ENCODE measurements around the gene UFD1.
A peak's percentile ranks its signal among the peaks of the same experiment; 100 is the strongest.
"Not testable (repeated sequence)": the region's sequence is repeated elsewhere in the genome, so short reads cannot be mapped to it uniquely, and the experiment has no call there.

UFD1 gene

GRCh38 chr22:19447330-19448075, 31.5 kb downstream of the UFD1 start, which contains the start of gene C22orf39:
TSS of gene C22orf39 (minus strand) at chr22:19447711. CDS start at chr22:19447688, 23 bp downstream.
- peak; percentile 76 to 88 for DNase-seq

DNA sequence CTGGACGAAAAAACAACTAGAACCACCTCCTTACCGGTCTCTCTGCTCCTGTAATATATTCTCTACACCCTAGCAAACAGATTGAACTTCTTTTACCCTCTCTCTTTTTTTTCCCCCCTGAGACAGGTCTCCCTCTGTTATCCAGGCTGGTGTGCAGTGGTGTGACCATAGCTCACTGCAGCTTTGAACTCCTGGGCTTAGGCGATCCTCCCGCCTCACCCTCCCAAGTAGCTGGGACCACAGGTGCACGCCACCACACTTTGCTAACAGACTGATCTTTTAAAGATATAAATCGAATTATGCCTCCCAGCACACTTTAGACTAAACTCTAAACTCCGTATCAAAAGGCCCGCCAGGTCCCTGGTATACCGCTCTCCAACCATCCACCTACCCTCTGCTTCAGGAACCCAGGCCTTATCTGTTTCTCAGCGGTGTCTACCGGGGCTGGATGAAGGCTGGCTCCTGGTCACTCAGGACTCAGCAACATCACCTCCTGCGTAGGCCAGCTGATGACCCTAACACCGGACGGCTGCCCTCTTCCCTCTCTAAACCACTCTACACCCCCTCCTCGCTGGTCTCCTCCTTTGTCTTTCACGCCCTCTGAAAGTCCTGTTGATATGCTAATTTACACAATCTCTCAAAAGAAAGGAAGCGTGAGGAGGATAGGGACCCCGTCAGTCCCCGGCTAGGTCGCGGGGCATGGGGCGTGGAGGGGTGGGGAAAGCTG, 32.2 kb downstream of the UFD1 start:
- no peak for DNase-seq

DNA sequence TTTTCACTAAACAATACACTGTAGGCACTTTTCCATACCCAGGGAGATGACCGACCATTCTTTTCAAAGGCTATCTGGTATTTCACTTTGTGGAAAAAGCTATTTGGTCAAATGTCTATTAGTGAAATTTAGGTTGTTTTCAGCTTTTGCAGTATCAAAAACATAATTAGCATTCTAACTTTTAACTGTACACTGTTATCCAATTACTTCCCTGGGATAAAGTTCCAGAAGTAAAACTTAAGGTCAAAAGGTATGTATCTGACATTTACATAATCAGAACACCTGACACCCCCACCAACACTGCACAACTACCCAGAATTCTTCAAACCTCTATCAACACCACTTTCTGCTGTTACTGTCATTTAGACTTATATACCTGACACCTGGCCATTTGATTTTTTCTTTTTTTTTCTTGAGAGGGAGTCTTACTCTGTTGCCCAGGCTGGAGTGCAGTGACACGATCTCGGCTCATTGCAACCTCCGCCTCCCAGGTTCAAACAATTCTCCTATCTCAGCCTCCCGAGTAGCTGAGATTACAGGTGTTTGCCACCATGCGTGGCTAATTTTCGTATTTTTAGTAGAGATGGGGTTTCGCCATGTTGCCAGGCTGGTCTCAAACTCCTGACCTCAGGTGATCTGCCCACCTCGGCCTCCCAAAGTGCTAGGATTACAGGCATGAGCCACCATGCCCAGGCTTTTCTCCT, 33.6 kb downstream of the UFD1 start:
- not testable (repeated sequence) for DNase-seq

- DNase-seq, result no peak
Observed at GRCh38 chr22:19443544-19444211, 35.3 kb downstream of the UFD1 start.

- DNase-seq, result no peak
Observed at GRCh38 chr22:19442166-19442565, 36.8 kb downstream of the UFD1 start.

- no peak for DNase-seq
Observed at GRCh38 chr22:19440411-19441195, 38.4 kb downstream of the UFD1 start.

DNA sequence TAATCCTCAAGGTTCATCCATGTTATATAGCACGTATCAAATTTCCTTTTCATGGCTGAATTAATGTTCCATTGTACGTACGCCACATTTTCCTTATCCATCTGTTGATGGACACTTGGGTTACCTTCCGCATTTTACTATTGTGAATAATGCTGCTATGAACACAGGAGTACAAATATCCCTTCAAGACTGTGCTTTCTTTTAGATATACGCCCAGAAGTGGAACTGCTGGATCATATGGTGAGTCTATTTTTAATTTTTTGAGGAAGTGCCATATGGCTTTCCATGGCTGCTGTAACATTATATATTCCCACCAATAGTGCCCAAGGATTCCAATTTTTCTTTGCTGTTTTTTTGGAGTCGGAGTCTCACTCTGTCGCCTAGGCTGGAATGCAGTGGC, 40.7 kb downstream of the UFD1 start:
- DNase-seq, result no peak

DNA sequence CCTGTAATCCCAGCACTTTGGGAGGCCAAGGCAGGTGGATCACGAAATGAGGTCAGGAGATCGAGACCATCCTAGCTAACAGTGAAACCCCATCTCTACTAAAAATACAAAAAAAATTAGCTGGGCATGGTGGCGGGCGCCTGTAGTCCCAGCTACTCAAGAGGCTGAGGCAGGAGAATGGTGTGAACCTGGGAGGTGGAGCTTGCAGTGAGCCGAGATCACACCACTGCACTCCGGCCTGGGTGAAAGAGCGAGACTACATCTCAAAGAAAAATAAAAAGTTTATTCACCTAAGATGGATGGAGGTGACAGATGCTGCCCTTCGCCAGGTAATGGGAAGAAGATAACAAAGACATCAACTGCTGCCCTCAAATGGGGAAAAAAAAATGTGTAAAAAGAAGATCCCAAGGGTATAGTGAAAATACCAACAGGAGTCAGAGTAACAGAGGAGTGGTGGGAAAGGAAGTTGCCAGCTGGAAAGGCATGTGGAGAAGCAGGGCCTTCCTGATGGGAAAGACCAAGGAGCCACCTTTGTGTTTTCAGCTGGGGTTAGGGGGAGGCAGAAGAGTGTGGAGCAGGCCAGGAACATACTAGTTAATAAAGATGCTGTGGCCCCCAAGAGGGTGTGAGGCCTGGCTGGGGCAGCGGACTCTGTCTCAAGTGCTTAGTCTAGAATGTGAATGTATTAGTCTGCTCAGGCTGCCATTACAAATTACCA, 42.4 kb downstream of the UFD1 start:
- DNase-seq, result not testable (repeated sequence)

DNA sequence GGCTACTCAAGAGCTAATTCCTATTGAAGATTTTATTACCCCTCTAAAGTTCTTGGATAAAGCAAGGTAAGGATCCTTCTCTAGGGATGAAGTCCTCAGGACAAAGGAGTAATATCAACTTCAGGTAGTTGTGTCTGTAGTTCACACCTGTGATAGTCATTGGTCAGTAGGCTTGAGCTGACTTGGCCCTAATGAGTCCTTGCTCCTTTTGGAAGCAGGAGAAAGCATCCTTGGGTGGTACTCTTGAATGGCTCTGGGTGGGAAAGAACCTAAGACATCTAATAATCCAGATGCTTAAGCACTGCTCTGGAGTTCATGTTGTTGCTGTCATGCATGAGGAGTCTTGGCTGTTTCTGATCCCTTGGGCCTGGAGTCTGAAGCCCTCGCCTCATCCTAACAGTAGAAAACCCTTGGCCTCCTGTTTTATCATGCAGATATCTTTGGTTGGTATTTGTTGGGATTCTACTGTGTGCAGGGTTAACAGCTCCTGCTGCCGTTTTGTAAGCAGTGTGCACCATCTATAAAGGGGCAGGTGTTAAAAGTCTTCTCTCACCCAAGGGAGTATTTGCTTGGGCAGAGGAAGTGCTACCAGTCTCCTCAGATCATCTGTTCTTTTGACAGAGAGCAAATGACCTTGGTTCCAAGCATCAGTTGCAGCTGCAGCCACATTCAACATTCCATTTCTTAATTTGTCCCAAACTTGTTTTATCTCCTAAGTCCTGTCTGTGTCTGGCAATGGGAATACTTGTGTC, 44.0 kb downstream of the UFD1 start:
- DNase-seq, result no peak

DNA sequence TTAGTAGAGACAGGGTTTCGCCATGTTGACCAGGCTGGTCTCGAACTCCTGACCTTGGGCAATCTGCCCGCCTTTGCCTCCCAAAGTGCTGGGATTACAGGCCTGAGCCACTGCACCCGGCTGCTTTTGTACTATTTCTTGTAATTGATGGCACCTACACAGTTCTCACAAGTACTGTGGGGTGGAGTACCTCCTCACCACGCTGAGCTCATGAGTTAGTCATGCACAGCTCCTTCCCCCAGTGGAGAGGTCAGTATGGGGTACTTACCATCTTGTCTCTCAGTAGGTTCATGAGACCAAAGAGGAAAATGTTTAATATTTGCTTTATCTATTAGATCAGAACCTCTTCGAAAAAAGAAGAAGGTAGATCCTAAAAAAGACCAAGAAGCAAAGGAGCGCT, 44.6 kb downstream of the UFD1 start:
- no peak for DNase-seq

- DNase-seq, result peak; percentile 90
Observed at GRCh38 chr22:19432133-19432851, 46.7 kb downstream of the UFD1 start, which contains the start of gene MRPL40. TSS of gene MRPL40 (plus strand) at chr22:19432545. CDS start at chr22:19432555, 10 bp downstream.

DNA sequence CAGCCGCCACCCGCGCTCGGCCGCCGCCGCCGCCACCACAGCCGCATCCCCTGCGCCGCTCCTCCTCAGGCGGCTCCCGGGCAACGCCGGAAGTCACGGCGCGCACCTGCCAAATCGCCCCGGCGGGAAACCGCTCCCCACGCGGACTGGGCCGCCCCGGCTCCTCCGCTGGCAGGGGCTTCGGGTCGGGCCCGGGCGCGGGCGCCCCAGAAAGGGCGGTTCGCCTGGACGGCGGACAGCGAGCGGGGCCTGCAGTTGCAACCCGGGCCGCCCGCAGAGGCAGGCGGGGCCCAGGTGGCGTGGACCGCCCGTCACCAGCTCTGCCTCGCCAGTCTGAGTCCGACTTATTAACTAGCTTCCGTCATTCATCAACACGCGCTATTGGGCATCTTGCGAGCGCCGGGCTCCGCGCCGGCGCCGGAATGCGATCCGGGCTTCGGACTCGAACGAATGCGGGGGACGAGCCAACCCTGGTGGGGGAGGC, 47.3 kb downstream of the UFD1 start, which contains the start of gene HIRA:
HIRA (minus strand) TSS at position 85 of the 484 bp plus-strand sequence. CDS start 257 bp downstream, outside the sequence.
- DNase-seq, result peak; percentile 80 to 85

DNA sequence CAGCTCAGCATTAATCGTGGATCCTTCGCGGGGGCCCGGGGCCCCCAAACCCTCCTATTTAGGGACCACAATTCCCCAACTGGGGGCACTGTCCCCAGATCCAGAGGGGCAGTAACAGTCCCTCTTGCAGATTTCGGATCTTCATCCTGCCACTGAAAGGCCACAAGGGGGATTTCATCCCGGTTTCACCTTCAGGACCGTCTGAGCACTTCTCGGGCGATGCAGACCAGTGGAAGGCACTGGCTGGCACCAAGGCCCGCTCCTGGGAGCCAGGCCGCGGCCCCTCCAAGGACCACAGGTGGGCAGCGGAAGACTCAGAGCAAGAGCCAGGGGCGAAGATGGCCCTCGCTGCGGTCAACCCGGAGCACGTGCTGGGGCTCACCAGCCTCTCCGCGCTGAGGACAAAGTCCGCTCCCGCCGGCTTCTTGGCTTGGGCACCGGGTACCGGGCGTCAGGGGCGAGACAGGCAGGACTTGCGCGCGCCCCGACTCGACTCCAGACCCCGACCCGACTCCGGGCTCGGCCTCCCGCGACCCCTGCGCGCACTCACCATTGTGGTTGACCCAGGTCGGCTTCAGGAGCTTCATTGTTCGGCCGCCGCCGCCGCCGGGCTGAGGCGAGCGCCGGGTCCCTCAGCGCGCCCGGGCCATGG, 48.0 kb downstream of the UFD1 start:
- no peak for DNase-seq

- DNase-seq, result peak in 1 of 2 experiments; percentile 33
Observed at GRCh38 chr22:19429950-19430889, 48.8 kb downstream of the UFD1 start.

GRCh38 chr22:19424186-19424500, 54.9 kb downstream of the UFD1 start:
- no peak for DNase-seq

DNA sequence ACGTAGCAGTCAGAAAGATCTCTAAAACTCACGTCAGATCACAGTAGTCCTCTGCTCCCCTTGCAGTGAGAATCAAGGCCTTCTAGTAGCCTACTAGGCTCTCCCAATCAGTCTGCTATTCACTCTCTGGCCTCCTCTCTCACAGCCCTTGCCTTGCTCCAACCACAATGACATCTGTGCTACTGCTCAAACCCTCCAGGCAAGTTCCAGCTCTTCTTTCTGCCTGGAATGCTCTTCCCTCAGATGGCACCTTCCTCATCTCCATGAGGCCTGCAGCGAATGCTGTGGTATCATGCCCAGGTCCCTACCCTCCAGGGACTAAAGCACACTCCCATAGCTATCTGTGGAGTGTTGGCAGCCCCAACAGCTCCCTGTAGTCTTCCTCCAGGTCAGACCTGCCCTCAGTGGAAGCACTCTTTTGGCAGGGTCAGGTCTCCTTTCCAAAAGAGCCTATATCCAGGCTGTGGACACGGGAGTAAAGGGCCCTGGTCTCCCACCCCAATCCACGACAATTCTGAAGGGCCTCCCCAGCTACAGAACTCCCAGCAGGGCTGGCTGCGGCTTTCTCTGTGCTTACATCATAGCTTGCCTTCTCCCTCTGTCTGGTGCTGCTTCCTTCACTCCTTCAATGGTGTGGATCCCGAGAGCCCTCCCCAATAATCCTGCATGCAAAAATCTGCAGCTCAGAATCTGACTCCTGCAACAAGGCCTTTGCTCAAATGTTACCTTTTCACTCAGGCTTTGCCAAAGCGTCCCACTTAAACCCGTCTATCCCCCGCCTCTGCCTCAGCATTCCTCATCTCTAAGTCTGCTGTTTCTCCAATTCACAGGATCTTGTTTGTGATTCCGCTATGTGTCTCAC, 56.3 kb downstream of the UFD1 start:
- DNase-seq, result no peak

DNA sequence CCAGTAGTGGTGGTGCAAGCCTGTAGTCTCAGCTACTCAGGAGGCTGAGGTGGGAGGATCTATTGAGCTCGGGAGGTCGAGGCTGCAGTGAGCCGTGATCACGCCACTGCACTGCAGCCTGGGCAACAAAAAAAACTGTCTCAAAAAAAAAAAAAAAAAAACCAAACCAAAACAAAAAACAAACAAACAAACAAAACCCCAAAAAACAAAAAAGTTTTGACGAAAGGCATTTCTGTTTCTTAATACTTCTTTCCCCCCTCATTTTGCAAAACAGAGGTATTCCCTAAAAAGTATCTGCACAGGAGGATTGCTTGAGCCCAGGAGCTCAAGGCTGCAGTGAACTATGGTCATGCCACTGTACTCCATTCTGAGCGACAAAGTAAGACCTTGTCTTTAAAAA, 58.7 kb downstream of the UFD1 start:
- no peak for DNase-seq

Measured in stimulated activated CD4-positive, alpha-beta T cell treated with anti-CD3 and anti-CD28 coated beads, Interleukin-4, amount 100 ng/mL, for 4 hours (primary cell).